WTC11 (cell line): ENCODE data around the gene BLNK. TPM values are rescaled to one million over a fixed set of nuclear protein-coding genes. Genes with fewer than 3 reads are reported as not detected.
A peak's percentile ranks its signal among the peaks of the same experiment; 100 is the strongest.

Experiments
- ATAC-seq: fragments of 200-7000 bp; cut with Tn5 transposase; 2 replicates; pipeline ENCODE4 v1.10.0; 2021; ENCODE audit warnings: mild to moderate bottlenecking, moderate library complexity
- CTCF ChIA-PET: fragments of 300-600 bp; sonication (Branson Sonifier 250); formaldehyde crosslinking; loops from one replicate; lab custom pipeline; 2021; ENCODE audit warnings: antibody characterized with exemption; lab: Charles Lee
- POLR2A ChIA-PET: fragments of 350-600 bp; sonication (Branson Sonifier 250); formaldehyde crosslinking; loops from one replicate; lab custom pipeline; 2021; ENCODE audit warnings: antibody characterized with exemption; lab: Charles Lee
- DNase-seq: peaks from one replicate; pipeline ENCODE4 v3.0.0; 2021; ENCODE audit warnings: low spot score
- H3K27ac Mint-ChIP-seq: 2 replicates; pipeline ENCODE4 v1.8.0; 2021; ENCODE audit warnings: mixed read lengths
- H3K27me3 Mint-ChIP-seq: 2 replicates; pipeline ENCODE4 v1.8.0; 2021; ENCODE audit warnings: low read depth, mild to moderate bottlenecking, moderate library complexity, mixed read lengths
- H3K36me3 Mint-ChIP-seq: 2 replicates; pipeline ENCODE4 v1.8.0; 2021; ENCODE audit warnings: mixed read lengths
- H3K4me1 Mint-ChIP-seq: 2 replicates; pipeline ENCODE4 v1.8.0; 2022; ENCODE audit warnings: mixed read lengths
- H3K4me3 Mint-ChIP-seq: 2 replicates; pipeline ENCODE4 v1.8.0; 2021; ENCODE audit warnings: mild to moderate bottlenecking, moderate library complexity, mixed read lengths
- H3K9me3 Mint-ChIP-seq: 2 replicates; pipeline ENCODE4 v1.8.0; 2021; ENCODE audit warnings: mixed read lengths
- CBFB ChIP-seq: sonication (generic); formaldehyde crosslinking; IDR thresholded peaks from 2 replicates; pipeline ENCODE4 v1.8.1; 2022; ENCODE audit warnings: mild to moderate bottlenecking, low read depth, missing genetic modification reagents
- CREB1 ChIP-seq: sonication (generic); formaldehyde crosslinking; IDR thresholded peaks from 2 replicates; pipeline ENCODE4 v1.8.0; 2023; ENCODE audit warnings: mild to moderate bottlenecking, missing genetic modification reagents
- ELF4 ChIP-seq: sonication (generic); formaldehyde crosslinking; IDR thresholded peaks from 2 replicates; pipeline ENCODE4 v1.8.1; 2022; ENCODE audit warnings: low read depth, mild to moderate bottlenecking, moderate library complexity, missing genetic modification reagents
- ETV6 ChIP-seq: sonication (generic); formaldehyde crosslinking; IDR thresholded peaks from 2 replicates; pipeline ENCODE4 v1.8.1; 2022; ENCODE audit warnings: mild to moderate bottlenecking, missing genetic modification reagents
- FOXP1 ChIP-seq: sonication (generic); formaldehyde crosslinking; IDR thresholded peaks from 2 replicates; pipeline ENCODE4 v1.8.0; 2022; ENCODE audit warnings: missing genetic modification reagents, mild to moderate bottlenecking, moderate library complexity, borderline replicate concordance
- HMGA2 ChIP-seq: fragments of 250-450 bp; sonication (Bioruptor Pico); IDR thresholded peaks from 2 replicates; pipeline ENCODE4 v1.4.0; 2021; ENCODE audit warnings: mild to moderate bottlenecking, moderate library complexity
- IRF1 ChIP-seq: sonication (generic); formaldehyde crosslinking; IDR thresholded peaks from 2 replicates; pipeline ENCODE4 v1.8.0; 2023; ENCODE audit warnings: missing genetic modification reagents
- KAT7 ChIP-seq: sonication (generic); formaldehyde crosslinking; IDR thresholded peaks from 2 replicates; pipeline ENCODE4 v1.8.1; 2023; ENCODE audit warnings: missing genetic modification reagents, mild to moderate bottlenecking, borderline replicate concordance
- MYBL2 ChIP-seq: sonication (generic); formaldehyde crosslinking; IDR thresholded peaks from 2 replicates; pipeline ENCODE4 v1.8.1; 2023; ENCODE audit warnings: mild to moderate bottlenecking, moderate library complexity, missing genetic modification reagents
- PRRX2 ChIP-seq: fragments of 250-450 bp; sonication (Bioruptor Pico); IDR thresholded peaks from 2 replicates; pipeline ENCODE4 v1.8.0; 2021; ENCODE audit warnings: mild to moderate bottlenecking
- SOX15 ChIP-seq: fragments of 250-450 bp; sonication (Bioruptor Pico); IDR thresholded peaks from 2 replicates; pipeline ENCODE4 v1.9.0; 2021; ENCODE audit warnings: mild to moderate bottlenecking
- TEAD4 ChIP-seq: sonication (generic); formaldehyde crosslinking; IDR thresholded peaks from 2 replicates; pipeline ENCODE4 v1.8.0; 2022; ENCODE audit warnings: mild to moderate bottlenecking, missing genetic modification reagents
- USF2 ChIP-seq: sonication (generic); formaldehyde crosslinking; IDR thresholded peaks from 2 replicates; pipeline ENCODE4 v1.8.1; 2023; ENCODE audit warnings: mild to moderate bottlenecking, missing genetic modification reagents, moderate library complexity
- ZNF219 ChIP-seq: sonication (generic); formaldehyde crosslinking; IDR thresholded peaks from 2 replicates; pipeline ENCODE4 v1.8.0; 2023; ENCODE audit warnings: missing genetic modification reagents, mild to moderate bottlenecking, borderline replicate concordance
- ZNF281 ChIP-seq: sonication (generic); formaldehyde crosslinking; IDR thresholded peaks from 2 replicates; pipeline ENCODE4 v1.8.0; 2023; ENCODE audit warnings: mild to moderate bottlenecking, missing genetic modification reagents
- ZNF416 ChIP-seq: fragments of 250-450 bp; sonication (Bioruptor Pico); IDR thresholded peaks from 2 replicates; pipeline ENCODE4 v1.9.0; 2021; ENCODE audit warnings: mild to moderate bottlenecking, inconsistent platforms
- ZNF425 ChIP-seq: fragments of 250-450 bp; sonication (Bioruptor Pico); conservative IDR thresholded peaks from 2 replicates; pipeline ENCODE4 v1.9.0; 2021; ENCODE audit warnings: mild to moderate bottlenecking
- total RNA-seq: library from RNA; stranded (reverse); gene quantifications from 3 replicates; pipeline ENCODE4 v1.2.3, GENCODE V29; 2021
- TF ChIP-seq, protein P1 (sequence below): sonication (generic); formaldehyde crosslinking; IDR thresholded peaks from 2 replicates; pipeline ENCODE4 v1.8.1; 2023; ENCODE audit warnings: mild to moderate bottlenecking, missing genetic modification reagents
- TF ChIP-seq, protein P2 (sequence below): fragments of 200-600 bp; IDR thresholded peaks from 2 replicates; pipeline ENCODE4 v1.8.0; 2022; ENCODE audit warnings: antibody characterized with exemption
- TF ChIP-seq, protein P3 (sequence below): fragments of 250-450 bp; sonication (Bioruptor Pico); IDR thresholded peaks from 2 replicates; pipeline ENCODE4 v1.9.0; 2021; ENCODE audit warnings: mild to moderate bottlenecking
- TF ChIP-seq, protein P4 (sequence below): sonication (generic); formaldehyde crosslinking; conservative IDR thresholded peaks from 2 replicates; pipeline ENCODE4 v1.8.1; 2022; ENCODE audit warnings: mild to moderate bottlenecking, missing genetic modification reagents

Gene BLNK
- total RNA-seq, 1 experiment from 2014 or later, result not detected

GRCh38 chr10:96287392-96288105, 16.2 kb upstream of the BLNK start:
- ChIA-PET CTCF (interaction anchor here (0.5 to 2.0 kb wide), 6 partner anchors 30 to 594 kb away, joined by 3 to 15 read pairs (median 3); partner anchors contain the start of gene TCTN3), POLR2A (no interaction called here)
- ATAC-seq (no peak), DNase-seq (no peak)
- Mint-ChIP-seq H3K9me3 (no peaks in the 10 kb centered on the region), H3K27me3 (no peaks in the 10 kb centered on the region), H3K4me1 (peaks cover 22% of the 10 kb centered on the region), H3K36me3 (no peaks in the 10 kb centered on the region), H3K27ac (0 out of 2 replicates have a peak overlapping the region, but pooled peaks have one; percentile 26), H3K4me3 (no peak overlapping the region)
- TF ChIP-seq SOX15 (CRISPR knock-in tag) (no peak), TEAD4 (CRISPR knock-in tag) (no peak), IRF1 (CRISPR knock-in tag) (no peak), ZNF219 (CRISPR knock-in tag) (no peak)

DNA sequence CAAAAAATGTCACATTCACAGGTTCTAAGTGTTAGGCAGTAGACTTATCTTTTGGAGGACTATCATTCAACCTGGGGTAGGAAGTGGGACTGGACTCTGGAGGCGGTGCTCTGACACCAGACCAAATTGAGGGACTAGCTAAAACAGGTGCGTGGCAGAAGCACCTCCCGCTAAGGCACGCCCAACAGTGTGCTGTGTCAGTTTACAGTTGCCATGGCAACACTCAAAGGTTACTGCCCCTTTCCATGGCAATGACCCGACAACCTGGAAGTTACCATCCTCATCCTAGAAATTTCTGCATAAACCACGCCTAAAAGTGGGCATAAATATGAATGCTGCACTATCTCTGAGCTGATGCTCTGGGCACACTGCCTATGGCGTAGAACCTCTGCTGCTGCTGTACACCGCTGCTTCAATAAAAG, 14.0 kb upstream of the BLNK start:
- Mint-ChIP-seq H3K9me3 (no peaks in the 10 kb centered on the region), H3K4me3 (no peak overlapping the region), H3K36me3 (no peaks in the 10 kb centered on the region), H3K4me1 (peaks cover 20% of the 10 kb centered on the region), H3K27ac (0 out of 2 replicates have a peak overlapping the region, but pooled peaks have one; percentile 40), H3K27me3 (no peaks in the 10 kb centered on the region)
- ChIA-PET CTCF (interaction anchor here (1.3 to 2.0 kb wide), 2 partner anchors 56 to 268 kb away, joined by 4 to 14 read pairs; no protein-coding TSS in a partner anchor), POLR2A (interaction anchor here (0.5 kb wide), 1 partner anchor 1050 kb away, joined by 6 read pairs; no protein-coding TSS in a partner anchor)
- peak; percentile 65 for DNase-seq
- peak; percentile 97 for ATAC-seq
- TF ChIP-seq KAT7 (CRISPR knock-in tag) (no peak), CBFB (CRISPR knock-in tag) (no peak), HMGA2 (CRISPR knock-in tag) (no peak), USF2 (CRISPR knock-in tag) (no peak), ZNF425 (CRISPR knock-in tag) (no peak), ETV6 (CRISPR knock-in tag) (no peak), TEAD4 (CRISPR knock-in tag) (no peak), ZNF416 (no peak), ELF4 (CRISPR knock-in tag) (no peak), ZNF281 (no peak), PRRX2 (CRISPR knock-in tag) (no peak), MYBL2 (CRISPR knock-in tag) (no peak), FOXP1 (CRISPR knock-in tag) (no peak), CREB1 (CRISPR knock-in tag) (no peak)
- TF ChIP-seq, protein P1, sequence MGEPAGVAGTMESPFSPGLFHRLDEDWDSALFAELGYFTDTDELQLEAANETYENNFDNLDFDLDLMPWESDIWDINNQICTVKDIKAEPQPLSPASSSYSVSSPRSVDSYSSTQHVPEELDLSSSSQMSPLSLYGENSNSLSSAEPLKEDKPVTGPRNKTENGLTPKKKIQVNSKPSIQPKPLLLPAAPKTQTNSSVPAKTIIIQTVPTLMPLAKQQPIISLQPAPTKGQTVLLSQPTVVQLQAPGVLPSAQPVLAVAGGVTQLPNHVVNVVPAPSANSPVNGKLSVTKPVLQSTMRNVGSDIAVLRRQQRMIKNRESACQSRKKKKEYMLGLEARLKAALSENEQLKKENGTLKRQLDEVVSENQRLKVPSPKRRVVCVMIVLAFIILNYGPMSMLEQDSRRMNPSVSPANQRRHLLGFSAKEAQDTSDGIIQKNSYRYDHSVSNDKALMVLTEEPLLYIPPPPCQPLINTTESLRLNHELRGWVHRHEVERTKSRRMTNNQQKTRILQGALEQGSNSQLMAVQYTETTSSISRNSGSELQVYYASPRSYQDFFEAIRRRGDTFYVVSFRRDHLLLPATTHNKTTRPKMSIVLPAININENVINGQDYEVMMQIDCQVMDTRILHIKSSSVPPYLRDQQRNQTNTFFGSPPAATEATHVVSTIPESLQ (CRISPR knock-in tag), result no peak
- TF ChIP-seq, protein P2, sequence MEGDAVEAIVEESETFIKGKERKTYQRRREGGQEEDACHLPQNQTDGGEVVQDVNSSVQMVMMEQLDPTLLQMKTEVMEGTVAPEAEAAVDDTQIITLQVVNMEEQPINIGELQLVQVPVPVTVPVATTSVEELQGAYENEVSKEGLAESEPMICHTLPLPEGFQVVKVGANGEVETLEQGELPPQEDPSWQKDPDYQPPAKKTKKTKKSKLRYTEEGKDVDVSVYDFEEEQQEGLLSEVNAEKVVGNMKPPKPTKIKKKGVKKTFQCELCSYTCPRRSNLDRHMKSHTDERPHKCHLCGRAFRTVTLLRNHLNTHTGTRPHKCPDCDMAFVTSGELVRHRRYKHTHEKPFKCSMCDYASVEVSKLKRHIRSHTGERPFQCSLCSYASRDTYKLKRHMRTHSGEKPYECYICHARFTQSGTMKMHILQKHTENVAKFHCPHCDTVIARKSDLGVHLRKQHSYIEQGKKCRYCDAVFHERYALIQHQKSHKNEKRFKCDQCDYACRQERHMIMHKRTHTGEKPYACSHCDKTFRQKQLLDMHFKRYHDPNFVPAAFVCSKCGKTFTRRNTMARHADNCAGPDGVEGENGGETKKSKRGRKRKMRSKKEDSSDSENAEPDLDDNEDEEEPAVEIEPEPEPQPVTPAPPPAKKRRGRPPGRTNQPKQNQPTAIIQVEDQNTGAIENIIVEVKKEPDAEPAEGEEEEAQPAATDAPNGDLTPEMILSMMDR, result no peak
- TF ChIP-seq, protein P3, sequence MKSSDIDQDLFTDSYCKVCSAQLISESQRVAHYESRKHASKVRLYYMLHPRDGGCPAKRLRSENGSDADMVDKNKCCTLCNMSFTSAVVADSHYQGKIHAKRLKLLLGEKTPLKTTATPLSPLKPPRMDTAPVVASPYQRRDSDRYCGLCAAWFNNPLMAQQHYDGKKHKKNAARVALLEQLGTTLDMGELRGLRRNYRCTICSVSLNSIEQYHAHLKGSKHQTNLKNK (CRISPR knock-in tag), result no peak
- TF ChIP-seq, protein P4, sequence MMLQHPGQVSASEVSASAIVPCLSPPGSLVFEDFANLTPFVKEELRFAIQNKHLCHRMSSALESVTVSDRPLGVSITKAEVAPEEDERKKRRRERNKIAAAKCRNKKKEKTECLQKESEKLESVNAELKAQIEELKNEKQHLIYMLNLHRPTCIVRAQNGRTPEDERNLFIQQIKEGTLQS, result no peak
